HEK293 (cell line): ENCODE data around the gene ATOH8.

Source experiments
- CTCF ChIA-PET: fragments of 350-600 bp; formaldehyde crosslinking; extraction: SDS; loops from one replicate; lab custom pipeline; 2021; ENCODE audit warnings: antibody characterized with exemption; lab: Yijun Ruan, JAX
- POLR2A ChIA-PET: fragments of 300-600 bp; formaldehyde crosslinking; extraction: SDS; loops from one replicate; lab custom pipeline; 2020; ENCODE audit warnings: antibody characterized with exemption, inconsistent platforms; lab: Yijun Ruan, JAX
- H3K27ac ChIP-seq: fragments of 200-500 bp; sonication (Bioruptor generic); 2 replicates; pipeline ENCODE4 v1.5.1; 2014; ENCODE audit warnings: low read depth, low read length, control low read depth, inconsistent platforms; ENCODE audit errors: extremely low read depth
- H3K36me3 ChIP-seq, 2 experiments: fragments of 200-500 bp in 1 of 2; sonication (Bioruptor generic) in 1 of 2; 1 replicate in 1 of 2; 2 replicates in 1 of 2; pipeline ENCODE4 v1.5.1; 2014 to 2017; ENCODE audit warnings: inconsistent platforms in 2 of 2, low read length in 2 of 2; ENCODE audit not compliant: control insufficient read depth in 2 of 2, insufficient read depth in 1 of 2
- H3K4me1 ChIP-seq: fragments of 200-500 bp; sonication (Bioruptor generic); 2 replicates; pipeline ENCODE4 v1.5.1; 2014; ENCODE audit warnings: mild to moderate bottlenecking, low read length, inconsistent platforms; ENCODE audit not compliant: control insufficient read depth, insufficient read depth
- H3K4me3 ChIP-seq: 2 replicates; pipeline ENCODE4 v1.5.1; 2011; ENCODE audit warnings: low read depth, mild to moderate bottlenecking, control low read depth, low read length, moderate library complexity
- H3K9me3 ChIP-seq: fragments of 200-500 bp; sonication (Bioruptor generic); 2 replicates; pipeline ENCODE4 v1.5.1; 2014; ENCODE audit warnings: low read depth, low read length, inconsistent platforms; ENCODE audit not compliant: control insufficient read depth, insufficient read depth
- AEBP2 ChIP-seq: fragments of 450-650 bp; formaldehyde crosslinking; IDR thresholded peaks from 2 replicates; pipeline ENCODE4 v1.5.1; 2016; ENCODE audit warnings: missing biosample characterization, missing genetic modification characterization, borderline replicate concordance
- ELK4 ChIP-seq: IDR thresholded peaks from 2 replicates; pipeline ENCODE4 v1.6.1; 2011; ENCODE audit warnings: mild to moderate bottlenecking, low read depth, low read length, borderline replicate concordance
- GLIS1 ChIP-seq: fragments of 450-650 bp; formaldehyde crosslinking; IDR thresholded peaks from 2 replicates; pipeline ENCODE4 v1.5.1; 2016; ENCODE audit warnings: missing biosample characterization, missing genetic modification characterization
- KLF9 ChIP-seq: fragments of 450-650 bp; formaldehyde crosslinking; IDR thresholded peaks from 2 replicates; pipeline ENCODE4 v1.5.1; 2016; ENCODE audit warnings: missing biosample characterization, missing genetic modification characterization, low read depth
- SP3 ChIP-seq: fragments of 450-650 bp; formaldehyde crosslinking; IDR thresholded peaks from 2 replicates; pipeline ENCODE4 v1.5.1; 2016; ENCODE audit warnings: missing biosample characterization, missing genetic modification characterization
- ZIC2 ChIP-seq: fragments of 450-650 bp; formaldehyde crosslinking; IDR thresholded peaks from 2 replicates; pipeline ENCODE4 v1.5.1; 2016; ENCODE audit warnings: missing biosample characterization, missing genetic modification characterization
- ZNF248 ChIP-seq: fragments of 450-650 bp; formaldehyde crosslinking; IDR thresholded peaks from 2 replicates; pipeline ENCODE4 v1.5.1; 2017; ENCODE audit warnings: missing biosample characterization, missing genetic modification characterization
- ZNF398 ChIP-seq: fragments of 450-650 bp; formaldehyde crosslinking; IDR thresholded peaks from 2 replicates; pipeline ENCODE4 v1.5.1; 2017; ENCODE audit warnings: missing biosample characterization, missing genetic modification characterization
- ZNF488 ChIP-seq: fragments of 450-650 bp; formaldehyde crosslinking; IDR thresholded peaks from 2 replicates; pipeline ENCODE4 v1.5.1; 2016; ENCODE audit warnings: missing biosample characterization, missing genetic modification characterization
- ZNF510 ChIP-seq: fragments of 450-650 bp; formaldehyde crosslinking; IDR thresholded peaks from 2 replicates; pipeline ENCODE4 v1.5.1; 2018; ENCODE audit warnings: mild to moderate bottlenecking, missing genetic modification characterization, missing biosample characterization; ENCODE audit not compliant: insufficient replicate concordance
- ZNF518A ChIP-seq: fragments of 450-650 bp; formaldehyde crosslinking; conservative IDR thresholded peaks from 2 replicates; pipeline ENCODE4 v1.5.1; 2016; ENCODE audit warnings: low read depth, missing biosample characterization, missing genetic modification characterization
- ZNF544 ChIP-seq: fragments of 450-650 bp; formaldehyde crosslinking; IDR thresholded peaks from 2 replicates; pipeline ENCODE4 v1.5.0; 2017; ENCODE audit warnings: missing biosample characterization, missing genetic modification characterization
- ZNF677 ChIP-seq: fragments of 450-650 bp; IDR thresholded peaks from 2 replicates; pipeline ENCODE4 v1.5.0; 2018; ENCODE audit warnings: missing biosample characterization, mild to moderate bottlenecking, missing genetic modification characterization, moderate library complexity
- ZNF837 ChIP-seq: fragments of 450-650 bp; formaldehyde crosslinking; IDR thresholded peaks from 2 replicates; pipeline ENCODE4 v1.5.1; 2016; ENCODE audit warnings: missing biosample characterization, missing genetic modification characterization

Gene ATOH8

GRCh38 chr2:85758361-85759256 lies 4.8 kb downstream of the ATOH8 start:
- Histone ChIP-seq H3K36me3 (no peaks in the 10 kb centered on the region), H3K27ac (no peak overlapping the region), H3K4me3 (no peak overlapping the region), H3K4me1 (peaks cover 12% of the 10 kb centered on the region)
- CTCF ChIA-PET: interaction anchor here (0.6 to 8.0 kb wide), 7 partner anchors 7 to 320 kb away, joined by 3 to 57 read pairs (median 4); partner anchors contain the start of gene ATOH8
- POLR2A ChIA-PET: no interaction called here
- peak; percentile 62 for TF ChIP-seq ZIC2
- TF ChIP-seq ZNF837 (tag by site-specific recombination): no peak
- no peak for TF ChIP-seq ZNF544 (tag by site-specific recombination)
- TF ChIP-seq, all 188 proteins: peak for 1
- H3K9me3 ChIP-seq: no peaks in the 10 kb centered on the region

- POLR2A ChIA-PET: no interaction called here
- H3K9me3 ChIP-seq: no peaks in the 10 kb centered on the region
- H3K27ac ChIP-seq: no peak overlapping the region
- CTCF ChIA-PET: interaction anchor here (0.6 to 8.0 kb wide), 4 partner anchors 8 to 319 kb away, joined by 3 to 57 read pairs (median 24); partner anchors contain the start of gene ATOH8
- peaks cover 12% of the 10 kb centered on the region for H3K4me1 ChIP-seq
- TF ChIP-seq GLIS1 (tag by site-specific recombination): no peak
- no peak for TF ChIP-seq ELK4
- no peaks in the 10 kb centered on the region for H3K36me3 ChIP-seq
- H3K4me3 ChIP-seq: no peak overlapping the region
Measured at GRCh38 chr2:85759257-85759613, 5.4 kb downstream of the ATOH8 start.

- POLR2A ChIA-PET: interaction anchor here (1.2 to 1.4 kb wide), 2 partner anchors 12 to 18 kb away, joined by 3 to 5 read pairs; no protein-coding TSS in a partner anchor
- TF ChIP-seq ZNF518A (tag by site-specific recombination): no peak
- no peak for TF ChIP-seq ZNF488
- TF ChIP-seq ZNF677: no peak
- CTCF ChIA-PET: interaction anchor here (1.2 to 8.0 kb wide), 6 partner anchors 9 to 123 kb away, joined by 3 to 57 read pairs (median 7); partner anchors contain the start of gene ATOH8
Measured at GRCh38 chr2:85760371-85760770, 6.6 kb downstream of the ATOH8 start.

GRCh38 chr2:85760872-85761271 lies 7.1 kb downstream of the ATOH8 start:
- Histone ChIP-seq H3K9me3 (no peaks in the 10 kb centered on the region), H3K4me1 (no peaks in the 10 kb centered on the region), H3K27ac (no peak overlapping the region), H3K4me3 (no peak overlapping the region), H3K36me3 (no peaks in the 10 kb centered on the region)
- ChIA-PET POLR2A (interaction anchor here (1.2 to 1.4 kb wide), 2 partner anchors 11 to 19 kb away, joined by 3 to 5 read pairs; no protein-coding TSS in a partner anchor), CTCF (interaction anchor here (0.7 to 8.0 kb wide), 8 partner anchors 9 to 123 kb away, joined by 3 to 57 read pairs (median 4); partner anchors contain the start of gene ATOH8)
- TF ChIP-seq ZNF248 (no peak), SP3 (tag by site-specific recombination) (no peak), AEBP2 (tag by site-specific recombination) (no peak), ZNF398 (tag by site-specific recombination) (no peak), KLF9 (tag by site-specific recombination) (no peak), ZNF510 (no peak)

More at GRCh38 chr2:85760371-85760770, 6.6 kb downstream of the ATOH8 start:
- peaks cover 4% of the 10 kb centered on the region for H3K4me1 ChIP-seq
- H3K9me3 ChIP-seq: no peaks in the 10 kb centered on the region
- no peaks in the 10 kb centered on the region for H3K36me3 ChIP-seq
- no peak overlapping the region for H3K4me3 ChIP-seq
- no peak overlapping the region for H3K27ac ChIP-seq
